Measurements from ENCODE around the gene NHS. TPM values are rescaled to one million over a fixed set of nuclear protein-coding genes. Genes with fewer than 3 reads are reported as not detected.

The NHS gene
- total and polyA plus RNA-seq, 4 donors = 14.1 to 17.7 (median 15.8) TPM

GRCh38 chrX:17525266-17525665, 150.3 kb downstream of the NHS start:
- H3K27me3 ChIP-seq (ENCODE audit: control insufficient read depth, insufficient read depth, low read length) = peaks cover 42% of the 10 kb centered on the region
- no peak for DNase-seq (ENCODE audit: low read depth in 4 of 6, low spot score in 6 of 6)
- no peaks in the 10 kb centered on the region for H3K9me3 ChIP-seq (ENCODE audit: control insufficient read depth, insufficient read depth, low read length)
- peaks cover 4% of the 10 kb centered on the region for H3K4me1 ChIP-seq (ENCODE audit: control insufficient read depth, insufficient read depth, low read length)
- no CpG with 5 or more reads among the region's 1 CpG for WGBS (ENCODE audit: insufficient coverage)
- H3K27ac ChIP-seq (ENCODE audit: low read depth, low read length) = no peak overlapping the region
- no peak overlapping the region for H3K4me3 ChIP-seq (ENCODE audit: low read depth, low read length)
- H3K36me3 ChIP-seq (ENCODE audit: control insufficient read depth, insufficient read depth, low read length) = no peaks in the 10 kb centered on the region

DNA sequence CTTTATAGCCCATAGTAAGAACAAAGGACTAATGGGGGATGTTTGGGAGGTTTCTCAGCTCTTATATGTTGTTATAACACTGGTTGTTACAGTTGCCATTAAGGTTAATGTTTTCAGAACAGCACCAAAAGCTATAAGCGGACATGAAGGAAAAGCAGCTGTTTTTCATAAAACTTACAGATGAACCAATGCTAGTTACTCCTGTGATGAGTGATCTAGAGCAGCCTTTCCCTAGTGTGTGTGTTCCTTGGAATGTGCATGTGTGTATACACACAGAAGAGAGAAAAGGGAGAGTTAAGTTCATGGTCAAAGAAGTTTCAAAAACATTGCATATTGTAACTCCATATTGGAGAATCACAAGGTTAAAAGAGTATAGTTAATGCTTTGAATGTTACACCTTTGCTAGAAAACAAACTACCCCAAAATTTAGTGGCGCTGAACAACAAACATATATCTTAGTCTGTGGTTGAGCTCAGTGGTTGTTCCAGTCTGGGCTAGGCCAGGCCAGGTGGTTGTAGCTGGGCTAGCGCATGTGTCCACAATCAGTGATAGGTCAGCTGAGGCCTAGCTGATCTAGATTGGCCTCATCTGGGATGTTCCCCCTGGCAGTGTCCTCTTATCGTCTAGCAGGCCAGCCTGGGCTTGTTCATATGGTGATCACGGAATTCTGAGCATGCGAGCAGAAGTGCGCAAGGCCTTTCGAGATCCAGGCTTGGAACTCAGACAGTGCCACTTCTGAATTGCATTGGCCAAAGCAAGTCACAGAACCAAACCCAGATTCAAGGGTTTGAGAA, 151.0 kb downstream of the NHS start:
- no peak for DNase-seq (ENCODE audit: low read depth in 4 of 6, low spot score in 6 of 6)
- H3K9me3 ChIP-seq (ENCODE audit: control insufficient read depth, insufficient read depth, low read length) = no peaks in the 10 kb centered on the region
- no peaks in the 10 kb centered on the region for H3K36me3 ChIP-seq (ENCODE audit: control insufficient read depth, insufficient read depth, low read length)
- H3K27ac ChIP-seq (ENCODE audit: low read depth, low read length) = no peak overlapping the region
- H3K4me1 ChIP-seq (ENCODE audit: control insufficient read depth, insufficient read depth, low read length) = peaks cover 4% of the 10 kb centered on the region
- WGBS (ENCODE audit: insufficient coverage) = 88% methylated on average over 6 of the region's 8 CpGs
- no peak overlapping the region for H3K4me3 ChIP-seq (ENCODE audit: low read depth, low read length)
- H3K27me3 ChIP-seq (ENCODE audit: control insufficient read depth, insufficient read depth, low read length) = peaks cover 46% of the 10 kb centered on the region

GRCh38 chrX:17527135-17527701, 152.2 kb downstream of the NHS start:
- peak in 1 of 6 donors; percentile 54 for DNase-seq (ENCODE audit: low read depth in 4 of 6, low spot score in 6 of 6)
- Histone ChIP-seq H3K4me3 (ENCODE audit: low read depth, low read length) (no peak overlapping the region), H3K27ac (ENCODE audit: low read depth, low read length) (no peak overlapping the region), H3K27me3 (ENCODE audit: control insufficient read depth, insufficient read depth, low read length) (peaks cover 46% of the 10 kb centered on the region), H3K4me1 (ENCODE audit: control insufficient read depth, insufficient read depth, low read length) (no peaks in the 10 kb centered on the region), H3K9me3 (ENCODE audit: control insufficient read depth, insufficient read depth, low read length) (no peaks in the 10 kb centered on the region), H3K36me3 (ENCODE audit: control insufficient read depth, insufficient read depth, low read length) (no peaks in the 10 kb centered on the region)
- WGBS (ENCODE audit: insufficient coverage) = 29% methylated on average over 2 of the region's 5 CpGs

- no peak overlapping the region for H3K27ac ChIP-seq (ENCODE audit: low read depth, low read length)
- no peaks in the 10 kb centered on the region for H3K36me3 ChIP-seq (ENCODE audit: control insufficient read depth, insufficient read depth, low read length)
- no peaks in the 10 kb centered on the region for H3K9me3 ChIP-seq (ENCODE audit: control insufficient read depth, insufficient read depth, low read length)
- no peak for DNase-seq (ENCODE audit: low read depth in 4 of 6, low spot score in 6 of 6)
- H3K4me3 ChIP-seq (ENCODE audit: low read depth, low read length) = no peak overlapping the region
- no peaks in the 10 kb centered on the region for H3K4me1 ChIP-seq (ENCODE audit: control insufficient read depth, insufficient read depth, low read length)
- peaks cover 46% of the 10 kb centered on the region for H3K27me3 ChIP-seq (ENCODE audit: control insufficient read depth, insufficient read depth, low read length)
- WGBS (ENCODE audit: insufficient coverage) = no CpG with 5 or more reads among the region's 1 CpG
Observed at GRCh38 chrX:17527922-17528321, 152.9 kb downstream of the NHS start.

DNA sequence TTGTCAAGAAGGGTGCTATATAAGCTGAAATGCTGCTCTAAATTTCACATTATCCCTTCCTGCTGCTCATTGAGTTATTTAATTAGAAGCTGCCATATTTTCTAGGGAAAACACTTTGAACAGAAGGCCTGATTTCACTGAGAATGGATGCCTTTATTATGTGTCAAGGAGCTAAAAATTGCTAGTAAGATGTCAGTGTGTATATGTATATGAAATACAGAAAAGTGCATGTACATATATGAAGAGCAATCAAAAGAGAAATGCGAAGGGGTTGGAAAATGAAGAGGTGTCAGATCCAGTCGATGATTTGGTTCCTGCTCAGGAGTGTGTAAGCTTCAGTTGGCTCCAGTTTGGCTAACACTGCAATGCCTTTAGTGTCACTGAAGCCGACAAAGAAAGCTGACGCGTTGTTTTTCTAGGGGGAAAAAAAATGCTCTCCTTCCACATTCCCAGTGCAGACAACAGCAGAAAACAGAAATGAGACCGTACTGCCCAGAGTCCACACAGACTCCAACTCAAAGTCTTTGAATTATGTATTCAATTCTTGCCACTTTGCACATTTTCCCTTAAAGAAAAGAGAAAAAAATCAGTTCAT, 154.2 kb downstream of the NHS start:
- whole genome bisulfite sequencing (ENCODE audit: insufficient coverage) = 49% methylated on average over 2 of the region's 6 CpGs
- Histone ChIP-seq H3K27ac (ENCODE audit: low read depth, low read length) (no peak overlapping the region), H3K4me3 (ENCODE audit: low read depth, low read length) (no peak overlapping the region), H3K9me3 (ENCODE audit: control insufficient read depth, insufficient read depth, low read length) (no peaks in the 10 kb centered on the region), H3K36me3 (ENCODE audit: control insufficient read depth, insufficient read depth, low read length) (no peaks in the 10 kb centered on the region), H3K4me1 (ENCODE audit: control insufficient read depth, insufficient read depth, low read length) (no peaks in the 10 kb centered on the region), H3K27me3 (ENCODE audit: control insufficient read depth, insufficient read depth, low read length) (peaks cover 42% of the 10 kb centered on the region)
- DNase-seq (ENCODE audit: low read depth in 4 of 6, low spot score in 6 of 6) = peak in 2 of 6 donors; percentile 57 to 65

DNA sequence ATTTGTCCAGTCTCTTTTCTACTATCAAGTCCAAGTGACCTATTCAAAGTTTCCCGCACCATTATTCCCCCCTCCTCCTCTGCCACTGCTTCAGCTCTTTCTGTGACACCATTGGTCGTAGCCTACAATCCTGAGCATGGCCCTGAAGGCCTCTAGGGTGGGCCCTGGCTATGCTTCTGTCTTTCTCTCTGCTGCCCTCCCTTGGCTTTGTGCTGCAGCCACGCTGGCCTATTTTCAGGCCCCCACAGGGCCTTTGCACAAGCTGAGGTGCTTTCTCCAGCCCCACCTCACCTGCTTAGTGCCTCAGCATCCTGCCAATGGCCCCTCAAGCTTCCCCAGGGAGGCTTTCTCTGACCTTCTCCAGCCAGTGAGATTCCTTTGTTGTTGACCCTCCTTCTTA, 156.5 kb downstream of the NHS start:
- no peak for DNase-seq (ENCODE audit: low read depth in 4 of 6, low spot score in 6 of 6)
- Histone ChIP-seq H3K4me3 (ENCODE audit: low read depth, low read length) (no peak overlapping the region), H3K27me3 (ENCODE audit: control insufficient read depth, insufficient read depth, low read length) (peaks cover 39% of the 10 kb centered on the region), H3K27ac (ENCODE audit: low read depth, low read length) (no peak overlapping the region), H3K4me1 (ENCODE audit: control insufficient read depth, insufficient read depth, low read length) (no peaks in the 10 kb centered on the region), H3K9me3 (ENCODE audit: control insufficient read depth, insufficient read depth, low read length) (no peaks in the 10 kb centered on the region), H3K36me3 (ENCODE audit: control insufficient read depth, insufficient read depth, low read length) (no peaks in the 10 kb centered on the region)
- 74% methylated on average over 3 of the region's 3 CpGs for WGBS (ENCODE audit: insufficient coverage)

GRCh38 chrX:17535229-17535628, 160.2 kb downstream of the NHS start:
- no peak for DNase-seq (ENCODE audit: low read depth in 4 of 6, low spot score in 6 of 6)
- Histone ChIP-seq H3K36me3 (ENCODE audit: control insufficient read depth, insufficient read depth, low read length) (no peaks in the 10 kb centered on the region), H3K4me3 (ENCODE audit: low read depth, low read length) (no peak overlapping the region), H3K27me3 (ENCODE audit: control insufficient read depth, insufficient read depth, low read length) (peaks cover 33% of the 10 kb centered on the region), H3K27ac (ENCODE audit: low read depth, low read length) (no peak overlapping the region), H3K4me1 (ENCODE audit: control insufficient read depth, insufficient read depth, low read length) (no peaks in the 10 kb centered on the region), H3K9me3 (ENCODE audit: control insufficient read depth, insufficient read depth, low read length) (no peaks in the 10 kb centered on the region)
- WGBS (ENCODE audit: insufficient coverage) = 64% methylated on average over 3 of the region's 4 CpGs

DNA sequence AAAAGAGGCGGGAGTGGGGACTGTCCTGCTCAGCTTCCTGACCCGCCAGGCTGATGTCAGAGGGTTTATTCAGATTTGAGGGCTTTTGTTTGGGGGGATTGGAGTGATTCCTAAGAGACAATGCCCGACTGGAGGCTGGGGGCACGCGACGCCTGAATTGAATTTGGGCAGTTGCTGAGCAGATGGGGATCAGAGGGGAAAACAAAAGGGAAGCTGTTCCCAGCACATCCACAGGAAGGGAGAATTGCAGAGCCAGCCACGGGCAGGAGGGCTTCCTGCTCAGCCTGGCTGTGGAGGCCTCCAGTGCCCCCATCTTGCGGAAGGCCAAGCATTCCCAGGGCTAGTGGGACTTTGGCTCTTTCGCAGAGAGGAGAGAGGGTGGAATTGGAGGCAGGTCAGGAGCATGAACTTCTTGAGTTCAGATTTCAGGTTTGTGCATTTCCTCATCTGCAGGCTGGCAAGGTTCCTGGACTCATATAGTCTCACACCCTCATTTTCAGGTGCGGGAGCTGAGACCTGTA, 162.8 kb downstream of the NHS start:
- H3K27me3 ChIP-seq (ENCODE audit: control insufficient read depth, insufficient read depth, low read length) = peaks cover 19% of the 10 kb centered on the region
- no peaks in the 10 kb centered on the region for H3K36me3 ChIP-seq (ENCODE audit: control insufficient read depth, insufficient read depth, low read length)
- no peak overlapping the region for H3K27ac ChIP-seq (ENCODE audit: low read depth, low read length)
- no peak for DNase-seq (ENCODE audit: low read depth in 4 of 6, low spot score in 6 of 6)
- WGBS (ENCODE audit: insufficient coverage) = 55% methylated on average over 10 of the region's 10 CpGs
- H3K9me3 ChIP-seq (ENCODE audit: control insufficient read depth, insufficient read depth, low read length) = no peaks in the 10 kb centered on the region
- no peaks in the 10 kb centered on the region for H3K4me1 ChIP-seq (ENCODE audit: control insufficient read depth, insufficient read depth, low read length)
- no peak overlapping the region for H3K4me3 ChIP-seq (ENCODE audit: low read depth, low read length)

DNA sequence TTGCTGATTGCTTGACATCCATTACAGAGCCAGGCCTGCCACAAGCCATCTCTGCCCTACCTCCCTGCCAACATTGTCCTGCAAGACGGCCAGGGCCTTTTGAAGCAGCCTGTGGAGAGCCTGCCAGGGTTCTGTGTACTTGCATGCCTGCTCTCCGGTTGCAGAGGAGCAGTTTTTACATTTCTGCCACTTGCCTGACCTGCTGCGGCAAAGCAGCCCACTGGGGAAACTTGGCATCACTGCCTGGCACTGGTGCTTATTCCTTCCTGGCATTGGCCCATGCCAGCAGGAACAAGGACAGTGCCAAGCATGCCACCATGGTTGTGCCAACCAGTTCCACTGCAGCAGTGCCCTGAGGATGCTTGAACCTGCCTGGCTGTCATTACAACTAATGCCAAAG, 167.1 kb downstream of the NHS start:
- Histone ChIP-seq H3K4me1 (ENCODE audit: control insufficient read depth, insufficient read depth, low read length) (no peaks in the 10 kb centered on the region), H3K9me3 (ENCODE audit: control insufficient read depth, insufficient read depth, low read length) (no peaks in the 10 kb centered on the region), H3K27ac (ENCODE audit: low read depth, low read length) (no peak overlapping the region), H3K27me3 (ENCODE audit: control insufficient read depth, insufficient read depth, low read length) (peaks cover 36% of the 10 kb centered on the region), H3K4me3 (ENCODE audit: low read depth, low read length) (no peak overlapping the region), H3K36me3 (ENCODE audit: control insufficient read depth, insufficient read depth, low read length) (no peaks in the 10 kb centered on the region)
- 38% methylated on average over 3 of the region's 3 CpGs for WGBS (ENCODE audit: insufficient coverage)
- DNase-seq (ENCODE audit: low read depth in 4 of 6, low spot score in 6 of 6) = peak in 1 of 6 donors; percentile 74

Measured in spinal cord (tissue), 10 donors.